Inferior parietal cortex (tissue), 1 donor: ENCODE data around the gene TRIP12.
"Not testable (repeated sequence)": the region's sequence is repeated elsewhere in the genome, so short reads cannot be mapped to it uniquely, and the experiment has no call there.

Experiments
- DNase-seq: peaks from one replicate; pipeline ENCODE4 v3.0.0-alpha.2; 2016; ENCODE audit errors: extremely low spot score

Gene TRIP12

DNA sequence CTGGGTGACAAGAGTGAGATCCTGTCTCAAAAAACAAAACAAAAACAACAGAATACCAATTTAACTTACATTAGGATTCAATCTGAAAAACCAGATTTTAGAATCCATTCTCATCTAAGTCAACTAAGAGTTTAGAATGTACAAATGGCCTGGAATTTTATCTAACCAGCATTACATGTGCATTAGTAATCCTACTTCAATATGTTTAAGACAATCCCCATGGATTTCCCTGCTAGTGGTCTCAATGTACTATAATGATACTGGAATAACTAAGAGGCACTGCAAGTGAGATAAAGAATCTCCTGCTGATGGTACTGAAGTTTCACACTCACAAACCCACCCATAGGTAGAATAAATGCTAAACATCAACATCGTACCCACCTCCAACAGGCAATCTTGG, 153.6 kb downstream of the TRIP12 start:
- DNase-seq = no peak

- DNase-seq = no peak
Observed at GRCh38 chr2:229765721-229766120, 156.1 kb downstream of the TRIP12 start.

DNA sequence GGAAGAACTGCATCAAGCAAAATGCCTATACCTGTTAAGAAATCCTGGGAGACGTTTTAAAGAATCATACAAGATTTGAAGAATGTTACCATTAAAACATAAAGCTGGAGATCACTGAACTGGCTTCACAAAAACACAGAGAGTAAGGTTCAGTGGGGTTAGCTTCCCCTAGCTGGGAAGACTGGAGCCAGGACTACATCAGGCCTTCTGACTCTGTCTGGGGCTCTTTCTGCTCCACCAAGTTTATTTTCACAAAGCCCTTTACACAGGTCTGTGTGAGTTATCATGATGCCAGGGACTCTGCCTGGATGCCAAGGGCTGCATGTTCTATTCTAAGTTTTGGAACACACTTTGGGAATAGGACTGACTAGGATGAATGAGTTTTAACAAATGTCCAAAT, 160.1 kb downstream of the TRIP12 start:
- no peak for DNase-seq

GRCh38 chr2:229757462-229757861, 164.3 kb downstream of the TRIP12 start:
- DNase-seq = not testable (repeated sequence)

DNA sequence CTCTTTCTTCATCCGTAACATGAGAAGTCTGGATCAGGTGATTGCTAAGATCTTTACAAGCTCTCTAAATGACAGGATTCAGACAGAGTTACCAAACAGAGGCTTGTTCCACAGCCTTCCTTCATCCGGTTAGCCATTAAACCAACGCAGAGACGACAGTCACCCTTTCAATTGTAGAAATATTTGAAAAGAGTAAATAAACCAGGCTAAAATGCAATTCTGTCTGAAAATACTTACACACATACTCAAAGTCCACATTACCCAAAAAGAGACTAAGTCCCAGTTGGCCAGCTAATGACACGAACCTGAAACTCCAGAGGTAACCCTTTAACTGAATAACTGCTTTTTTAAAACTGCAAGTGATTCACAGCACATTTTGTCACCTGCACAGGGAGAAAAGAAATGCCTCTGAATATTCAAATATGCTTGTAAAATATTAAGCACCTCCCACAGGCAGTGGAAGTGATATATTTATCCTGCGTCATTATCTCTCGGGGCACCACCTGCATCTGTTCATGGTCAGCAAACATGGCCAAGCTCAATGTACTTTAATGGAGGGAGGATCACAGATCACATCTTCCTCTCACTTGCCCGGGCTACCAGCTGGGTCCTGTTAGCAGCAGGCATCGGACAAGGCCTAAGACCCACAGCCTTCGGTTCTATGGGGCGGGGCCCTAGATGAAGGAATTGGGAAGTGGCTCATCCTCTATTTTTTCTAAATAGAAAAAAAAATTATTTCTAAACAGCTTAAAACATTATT, 168.7 kb downstream of the TRIP12 start:
- no peak for DNase-seq

GRCh38 chr2:229749779-229750178, 172.0 kb downstream of the TRIP12 start:
- DNase-seq = no peak

- no peak for DNase-seq
Observed at GRCh38 chr2:229748950-229749349, 172.9 kb downstream of the TRIP12 start.

DNA sequence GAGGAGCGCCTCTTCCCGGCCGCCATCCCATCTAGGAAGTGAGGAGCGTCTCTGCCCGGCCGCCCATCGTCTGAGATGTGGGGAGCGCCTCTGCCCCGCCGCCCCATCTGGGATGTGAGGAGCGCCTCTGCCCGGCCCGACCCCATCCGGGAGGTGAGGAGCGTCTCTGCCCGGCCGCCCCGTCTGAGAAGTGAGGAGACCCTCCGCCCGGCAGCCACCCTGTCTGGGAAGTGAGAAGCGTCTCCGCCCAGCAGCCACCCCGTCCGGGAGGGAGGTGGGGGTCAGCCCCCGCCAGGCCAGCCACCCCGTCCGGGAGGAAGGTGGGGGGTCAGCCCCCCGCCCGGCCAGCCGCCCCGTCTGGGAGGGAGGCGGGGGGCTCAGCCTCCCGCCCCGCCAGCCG, 179.1 kb downstream of the TRIP12 start:
- DNase-seq = not testable (repeated sequence)

GRCh38 chr2:229740279-229740678, 181.5 kb downstream of the TRIP12 start:
- no peak for DNase-seq

GRCh38 chr2:229738024-229738625, 183.7 kb downstream of the TRIP12 start:
- DNase-seq = no peak

DNA sequence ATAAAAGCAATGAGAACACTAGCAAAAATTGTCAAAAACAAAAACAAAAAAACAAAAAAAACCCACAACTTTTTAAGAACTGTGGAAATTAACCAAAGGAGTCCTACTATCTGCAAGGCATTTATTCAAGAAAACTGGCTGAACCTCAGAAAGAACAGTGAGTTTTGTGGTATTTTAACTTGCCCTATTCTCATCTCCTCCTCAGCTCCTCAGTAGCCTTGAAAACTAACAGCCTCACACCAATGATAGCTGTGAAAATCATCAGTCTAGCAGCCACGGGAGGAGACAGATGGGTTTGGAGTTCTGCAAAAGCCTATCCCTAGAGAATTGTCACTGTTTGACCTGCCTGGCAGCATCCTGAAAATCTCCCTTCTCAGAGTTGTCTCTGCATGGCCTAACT, 187.4 kb downstream of the TRIP12 start:
- no peak for DNase-seq

DNA sequence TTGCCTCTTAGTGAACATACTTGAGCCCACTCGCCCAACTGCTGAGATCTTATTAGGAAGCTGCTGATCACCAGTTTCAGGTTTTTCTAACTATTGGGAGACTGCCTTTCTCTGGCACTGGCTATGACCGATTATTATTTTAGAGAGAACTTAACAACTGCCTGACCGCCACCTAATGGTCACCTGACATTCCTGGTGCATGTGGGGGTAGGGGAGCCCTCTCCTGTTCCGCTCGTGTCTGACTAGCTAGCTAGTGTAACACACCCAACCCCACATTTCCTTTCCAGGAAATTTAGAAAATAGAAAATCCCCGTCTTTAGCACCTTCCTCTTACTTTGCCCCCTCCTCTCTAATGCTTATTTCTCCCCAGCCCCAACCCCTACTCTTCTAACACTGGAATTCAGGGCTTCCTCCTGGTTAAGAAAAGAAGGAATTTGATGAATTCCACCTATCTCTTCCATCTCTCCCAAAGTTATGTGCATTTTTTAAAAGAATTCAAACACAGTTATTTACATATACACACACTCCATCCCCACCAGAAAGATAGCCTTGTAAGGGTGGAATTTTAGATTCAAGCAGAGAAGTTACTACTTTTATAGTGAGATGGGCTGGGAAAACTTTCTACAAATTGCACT, 188.1 kb downstream of the TRIP12 start:
- DNase-seq = no peak

GRCh38 chr2:229732897-229733296, 188.9 kb downstream of the TRIP12 start:
- DNase-seq = no peak

DNA sequence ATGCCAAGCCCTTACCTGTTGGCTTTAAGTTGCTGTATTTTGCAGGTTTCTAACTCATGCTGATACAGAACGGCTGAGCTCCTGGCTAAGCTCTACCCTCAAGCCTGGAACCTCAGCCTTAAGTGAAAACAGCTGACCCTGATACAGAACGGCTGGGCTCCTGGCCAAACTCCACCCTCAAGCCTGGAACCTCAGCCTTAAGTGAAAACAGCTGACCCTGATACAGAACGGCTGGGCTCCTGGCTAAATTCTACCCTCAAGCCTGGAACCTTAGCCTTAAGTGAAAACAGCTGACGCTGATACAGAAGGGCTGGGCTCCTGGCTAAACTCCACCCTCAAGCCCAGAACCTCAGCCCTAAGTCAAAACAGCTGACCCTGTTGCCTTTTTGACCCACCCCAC, 189.9 kb downstream of the TRIP12 start:
- DNase-seq = no peak

- no peak for DNase-seq
Observed at GRCh38 chr2:229731363-229731762, 190.4 kb downstream of the TRIP12 start.

DNA sequence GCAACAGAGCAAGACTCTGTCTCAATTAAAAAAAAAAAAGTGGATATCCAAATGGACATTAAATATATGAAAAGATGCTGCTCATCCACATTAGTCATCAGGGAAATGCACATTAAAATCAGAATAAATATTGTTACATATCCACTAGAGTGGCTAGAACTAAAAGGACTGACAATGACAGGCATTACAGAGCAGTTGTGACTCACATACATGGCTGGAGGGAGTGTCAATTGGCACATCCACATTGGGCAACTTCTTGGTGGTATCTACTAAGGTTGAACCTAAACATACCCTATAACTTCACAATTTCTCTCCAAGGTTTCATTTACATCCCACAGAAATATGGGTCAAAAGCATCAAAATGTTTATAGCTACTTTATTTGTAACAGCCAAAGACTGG, 193.4 kb downstream of the TRIP12 start:
- DNase-seq = no peak

- no peak for DNase-seq
Observed at GRCh38 chr2:229726643-229727042, 195.2 kb downstream of the TRIP12 start.

DNA sequence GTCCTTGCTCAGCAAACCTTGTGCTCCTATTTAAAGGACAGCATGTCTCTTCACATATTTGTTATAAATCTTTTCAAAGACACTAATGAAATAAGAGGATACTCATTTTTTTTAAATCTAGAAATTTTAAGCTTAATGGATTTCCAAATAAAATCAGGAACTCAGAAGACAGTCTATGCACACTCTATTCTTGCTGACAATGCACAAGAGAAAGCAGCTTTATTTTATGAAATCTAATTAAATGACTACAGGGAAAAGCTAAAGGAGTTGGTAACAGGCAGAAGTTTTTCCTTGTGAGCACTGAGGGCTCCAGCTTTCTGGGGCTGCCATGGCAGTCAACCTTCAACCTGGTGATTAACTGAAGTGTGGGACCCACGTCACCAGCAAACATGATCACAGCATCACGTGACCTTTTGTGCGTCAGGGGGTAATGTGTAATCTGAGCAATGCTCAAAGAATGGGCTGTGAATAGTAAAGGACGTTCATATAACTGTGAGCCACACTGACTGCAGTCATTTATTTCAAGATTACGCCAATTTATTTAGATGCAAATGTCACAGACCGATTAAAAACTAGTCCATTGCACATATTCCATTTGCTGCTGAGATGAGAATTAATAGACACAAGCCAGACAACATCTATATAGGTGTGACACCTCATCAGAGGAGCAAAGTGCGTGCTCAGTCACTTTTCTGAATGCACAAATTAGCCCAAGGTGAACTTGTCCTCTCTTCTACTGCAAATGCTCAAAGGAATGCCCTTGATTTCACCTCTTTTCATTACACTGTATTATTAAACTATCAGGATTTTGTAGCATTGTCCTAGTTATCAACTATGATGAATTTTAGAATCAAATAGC, 195.9 kb downstream of the TRIP12 start:
- no peak for DNase-seq

GRCh38 chr2:229723192-229723591, 198.6 kb downstream of the TRIP12 start:
- DNase-seq = not testable (repeated sequence)

DNA sequence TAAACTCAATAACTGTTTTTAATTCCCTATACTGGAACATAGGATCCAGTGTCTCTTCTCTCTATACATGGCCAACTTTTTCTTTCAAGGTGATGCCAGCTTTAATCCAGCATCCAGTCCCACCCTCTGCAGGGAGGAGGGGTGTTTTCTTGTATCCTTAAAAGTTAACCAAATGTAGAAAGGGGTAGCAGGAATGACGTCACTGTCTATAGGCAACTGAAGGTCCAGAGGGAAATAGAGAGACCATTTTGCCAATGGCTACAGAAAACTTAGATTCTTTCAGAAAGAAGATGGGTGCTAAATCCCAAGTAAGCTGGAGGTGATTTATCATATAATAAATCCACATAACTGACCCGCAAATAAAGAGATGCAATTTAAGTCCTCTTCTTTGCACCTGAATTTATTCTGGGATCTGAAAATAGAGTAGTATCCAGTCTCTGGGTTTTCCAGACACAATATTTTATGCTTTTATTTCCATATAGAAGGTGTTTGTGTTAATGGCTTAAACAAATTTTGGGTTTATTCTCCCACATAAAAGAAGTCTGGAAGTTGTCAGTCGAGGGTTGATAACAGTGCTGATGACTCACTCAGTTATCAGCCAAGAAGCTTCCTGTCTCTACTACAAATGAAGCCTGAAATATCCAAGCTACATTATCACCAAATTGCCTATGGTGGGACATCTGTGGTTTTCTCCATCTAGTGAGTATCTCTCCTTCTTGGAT, 201.7 kb downstream of the TRIP12 start:
- DNase-seq = no peak

DNA sequence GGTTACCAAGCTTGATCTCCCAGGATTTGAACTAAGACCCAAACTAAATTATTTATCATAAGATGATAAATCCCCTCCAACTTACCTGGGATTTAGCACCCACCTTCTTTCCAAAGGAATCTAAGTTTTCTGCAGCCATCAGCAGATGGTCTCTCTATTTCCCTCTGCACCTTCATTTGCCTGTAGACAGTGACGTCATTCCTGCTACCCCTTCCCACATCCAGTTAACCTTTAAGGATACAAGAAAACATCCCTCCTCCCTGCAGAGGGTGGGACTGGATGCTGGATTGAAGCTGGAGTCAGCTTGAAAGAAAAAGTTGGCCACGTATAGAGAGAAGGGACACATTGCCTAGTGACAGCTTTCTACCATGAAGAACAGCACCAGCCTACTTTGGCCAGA, 203.8 kb downstream of the TRIP12 start:
- no peak for DNase-seq
